SHP77 (cell line): ENCODE measurements around the gene ABLIM3.

Source experiments
- DNase-seq, 2 experiments: peaks; one replicate each; lab custom pipeline; 2025; lab: John Stamatoyannopoulos, UW

The ABLIM3 gene

DNA sequence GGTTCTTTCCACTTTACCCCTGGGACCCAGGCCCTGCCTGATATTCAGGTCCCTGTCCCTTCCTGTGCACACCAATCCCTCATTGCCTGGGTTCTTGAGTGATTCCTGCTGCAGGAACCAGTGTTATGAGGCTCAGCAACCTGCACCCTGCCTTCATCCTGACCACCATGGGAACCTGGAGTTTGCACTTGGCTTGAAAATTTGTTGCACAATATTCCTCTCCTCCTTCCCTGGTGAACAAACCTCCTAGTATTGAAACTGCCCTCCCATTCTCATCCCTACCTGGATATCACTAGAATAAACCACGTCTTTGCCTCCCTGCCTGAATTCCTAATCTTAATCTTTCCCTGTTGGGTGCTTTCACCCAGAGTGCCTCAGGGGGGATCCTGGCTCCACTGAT lies 78.3 kb downstream of the ABLIM3 start:
- no peak for DNase-seq

DNA sequence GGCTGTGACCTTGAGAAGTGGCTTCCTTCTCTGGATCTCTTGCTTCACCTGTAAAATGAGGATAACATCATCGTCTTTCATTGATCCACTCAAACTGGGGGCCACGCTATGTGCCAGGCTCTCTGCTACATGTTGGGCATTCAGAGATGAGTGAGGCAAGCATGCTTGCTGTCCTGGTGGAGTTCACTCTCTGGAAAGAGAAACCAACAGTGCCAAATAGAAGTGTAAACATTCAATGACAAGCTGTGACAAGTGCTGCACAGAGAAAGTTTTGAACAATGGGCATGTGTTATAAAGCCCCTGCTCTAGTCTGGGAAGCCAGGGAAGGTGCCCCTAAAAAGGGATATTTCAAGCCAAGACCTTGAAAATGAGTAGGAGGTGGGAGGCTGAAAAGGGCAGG lies 79.5 kb downstream of the ABLIM3 start:
- no peak for DNase-seq

DNA sequence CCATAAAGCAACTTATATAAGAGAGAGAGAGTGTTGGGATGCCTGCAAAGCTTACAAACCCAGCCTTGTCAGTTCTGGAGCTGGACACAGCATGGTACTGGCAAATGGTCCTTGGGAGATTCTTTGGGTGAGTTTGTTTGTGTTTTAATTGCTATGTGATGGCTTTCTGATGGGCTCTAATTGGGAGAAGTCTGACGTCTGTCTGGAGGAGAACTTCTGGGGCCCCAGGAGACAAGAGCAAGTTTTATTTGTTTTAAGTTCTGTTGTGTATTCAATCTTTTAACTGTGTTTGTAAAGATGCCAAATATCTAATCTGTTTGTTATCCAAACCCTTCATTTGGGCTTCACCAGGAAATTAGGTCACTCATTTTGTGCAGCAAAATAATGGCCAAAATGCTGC lies 80.0 kb downstream of the ABLIM3 start:
- DNase-seq: no peak

DNA sequence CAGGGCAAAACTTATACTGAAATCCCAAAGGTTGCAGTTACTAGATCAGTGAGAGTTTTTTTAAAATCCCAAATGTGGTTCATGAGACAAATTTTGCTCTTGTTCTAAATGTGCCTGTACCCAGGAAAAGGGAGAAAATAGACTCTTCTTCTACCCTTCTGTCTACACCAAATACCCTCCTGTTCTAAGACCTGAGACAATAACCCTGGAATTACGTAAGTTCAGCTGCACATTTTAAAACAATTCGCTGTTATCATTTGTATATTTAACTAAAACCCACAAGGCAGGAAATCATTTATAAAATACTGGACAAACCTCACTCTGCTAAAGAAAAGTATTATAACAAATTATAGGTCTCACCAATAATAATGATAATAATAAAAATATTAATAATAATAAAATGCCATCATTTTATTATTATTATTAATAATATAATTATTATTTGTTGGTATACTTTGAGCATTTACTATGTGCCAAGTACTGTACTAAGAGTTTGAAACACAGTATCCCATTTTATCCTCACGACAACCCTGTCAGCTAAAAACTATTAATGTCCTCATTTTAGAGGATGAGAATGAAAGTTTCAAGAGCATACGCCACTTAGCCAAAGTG lies 80.5 kb downstream of the ABLIM3 start:
- no peak for DNase-seq

DNA sequence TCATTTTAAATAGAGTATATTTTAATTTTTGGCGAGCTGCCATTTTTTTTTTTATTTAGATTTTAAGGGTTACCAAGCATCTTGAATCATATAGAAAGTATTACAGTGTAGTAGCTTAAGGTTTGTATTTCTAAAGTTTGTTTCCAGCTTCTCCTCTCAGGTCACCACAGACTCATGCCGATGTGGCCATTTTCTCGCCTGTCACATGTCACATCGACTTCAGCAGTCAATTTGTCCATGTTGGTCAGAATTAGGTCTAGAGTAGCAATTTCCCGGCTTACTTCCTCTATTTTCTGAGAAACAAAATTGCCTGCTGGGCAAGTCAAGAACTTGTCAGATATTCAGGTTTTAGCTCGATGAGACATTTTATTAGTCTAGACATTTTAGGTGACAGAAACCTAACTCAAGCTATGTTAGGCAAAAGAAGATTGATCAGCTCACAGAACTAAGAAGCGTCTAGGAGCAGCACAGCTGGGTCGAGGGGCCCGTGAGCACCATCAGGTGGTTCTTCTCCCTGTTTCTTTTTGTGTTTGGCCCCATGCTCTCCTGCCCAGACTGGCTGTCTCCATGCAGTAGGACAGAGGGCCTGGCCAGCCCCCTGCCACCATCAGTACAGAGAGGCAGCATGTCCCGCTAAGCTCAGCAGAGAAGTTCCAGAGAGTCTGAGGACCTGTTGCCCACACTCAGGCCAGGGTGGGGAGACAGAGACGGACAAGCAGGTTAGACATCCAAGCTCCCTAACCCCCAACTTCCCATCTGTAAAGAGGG lies 82.0 kb downstream of the ABLIM3 start:
- no peak for DNase-seq

DNA sequence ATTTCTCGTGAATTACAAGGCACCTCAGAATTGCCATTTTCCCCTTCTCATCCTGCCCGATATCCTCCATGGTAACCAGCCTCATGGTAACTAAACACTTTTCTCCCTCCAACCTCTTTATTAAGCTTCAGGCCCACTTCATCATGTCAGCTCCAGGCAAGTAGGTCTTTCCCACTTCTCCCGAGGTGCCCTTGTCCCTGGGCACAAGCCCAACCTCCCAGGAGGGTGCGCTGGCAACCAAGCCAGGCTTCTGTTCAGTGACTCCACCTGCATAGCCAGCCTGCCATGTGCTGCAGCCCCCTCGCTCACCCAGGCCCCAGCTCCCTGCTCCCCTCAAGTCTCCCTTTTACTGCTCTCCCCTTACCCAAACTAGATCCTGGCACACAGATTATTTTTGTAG lies 83.0 kb downstream of the ABLIM3 start:
- DNase-seq: no peak

DNA sequence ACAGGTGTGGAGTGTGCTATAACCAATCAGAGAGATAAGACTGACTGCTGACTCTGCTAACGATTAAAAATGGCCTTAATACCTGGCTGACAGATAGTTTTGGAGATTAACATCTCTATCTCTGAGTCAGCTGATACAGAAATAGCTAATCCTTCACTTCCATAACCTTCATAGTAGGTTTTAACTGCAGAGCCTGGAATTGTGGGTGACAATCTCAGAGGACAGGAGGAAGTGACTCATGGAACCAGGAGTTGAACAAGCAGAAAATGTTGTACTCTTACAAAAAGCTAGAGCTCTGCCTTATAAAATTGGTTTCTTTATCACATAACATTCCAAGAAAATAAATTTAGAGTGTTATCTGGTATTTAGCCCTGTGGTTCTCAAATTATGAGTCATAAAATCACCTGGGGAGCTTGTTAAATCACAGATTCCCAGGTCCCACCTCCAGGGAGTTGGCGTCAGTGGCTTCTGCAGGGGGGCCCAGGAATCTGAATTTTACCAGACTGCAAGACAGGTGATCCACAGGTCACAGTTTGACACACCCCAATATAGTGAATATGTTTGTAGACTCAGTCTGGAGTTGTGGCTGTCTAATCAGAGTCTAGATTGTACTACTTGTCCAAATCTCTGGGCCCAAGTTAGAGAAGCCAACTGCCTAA lies 86.0 kb downstream of the ABLIM3 start:
- no peak for DNase-seq

DNA sequence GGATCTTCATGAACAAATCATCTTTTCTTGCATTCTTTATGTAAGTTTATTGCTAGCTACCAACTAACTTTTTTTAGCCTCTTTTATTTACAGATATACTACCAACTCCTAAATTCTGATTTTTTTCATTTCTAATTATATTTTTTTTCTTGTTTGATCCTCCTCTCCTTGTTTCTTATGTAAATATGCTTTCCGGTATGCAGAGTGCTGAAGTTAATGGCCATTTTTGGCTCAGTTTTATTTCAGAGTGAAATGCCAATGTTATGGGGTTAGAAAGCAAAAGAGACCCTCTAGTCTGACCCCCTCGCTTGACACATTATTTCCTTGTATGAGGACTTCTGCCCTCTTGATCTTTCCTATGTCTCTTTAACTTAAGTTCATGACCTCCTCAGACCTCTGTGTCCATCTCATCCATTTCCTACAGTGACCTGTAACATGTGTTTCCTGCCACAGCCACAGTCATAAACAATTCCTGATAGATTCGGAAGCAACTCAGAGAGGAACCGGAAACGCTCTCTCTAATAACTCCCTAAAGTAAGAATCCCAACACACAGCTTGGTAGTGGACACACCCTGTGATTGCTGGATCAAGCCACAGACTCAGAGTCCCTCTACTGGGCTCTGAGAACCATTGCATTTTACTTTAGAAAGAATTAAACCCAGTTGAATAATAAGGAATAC lies 87.5 kb downstream of the ABLIM3 start:
- peak; percentile 32 to 35 for DNase-seq

DNA sequence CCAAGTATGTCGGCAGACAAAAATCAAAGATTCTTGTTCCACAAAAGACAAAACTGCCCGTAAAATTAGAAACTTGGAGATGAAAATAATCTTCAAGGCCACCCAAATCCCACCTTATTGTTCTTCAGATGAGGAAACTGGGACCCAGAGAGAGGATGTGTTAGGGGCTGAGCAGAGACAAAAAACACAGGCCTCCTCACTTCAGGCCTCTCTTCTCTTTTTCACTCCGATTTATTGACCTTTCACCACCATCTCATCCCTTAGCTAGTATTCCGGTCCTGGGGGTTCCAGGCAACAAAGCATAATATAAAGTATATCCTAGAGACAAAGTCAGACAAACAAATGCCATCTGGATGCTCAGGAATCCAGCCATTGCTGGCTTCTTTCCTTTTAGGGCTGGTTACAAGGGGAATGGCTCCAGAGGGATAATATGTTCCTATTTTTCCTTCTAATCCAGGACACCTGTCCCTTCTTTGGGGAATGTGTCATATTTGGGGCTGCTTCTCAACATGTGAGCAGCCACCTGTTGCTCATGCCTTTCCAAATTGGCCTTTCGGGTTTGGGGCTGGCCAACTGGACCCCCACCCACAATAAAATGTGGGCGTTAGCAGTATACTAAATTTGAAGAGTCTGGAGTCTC lies 88.1 kb downstream of the ABLIM3 start:
- DNase-seq: no peak

DNA sequence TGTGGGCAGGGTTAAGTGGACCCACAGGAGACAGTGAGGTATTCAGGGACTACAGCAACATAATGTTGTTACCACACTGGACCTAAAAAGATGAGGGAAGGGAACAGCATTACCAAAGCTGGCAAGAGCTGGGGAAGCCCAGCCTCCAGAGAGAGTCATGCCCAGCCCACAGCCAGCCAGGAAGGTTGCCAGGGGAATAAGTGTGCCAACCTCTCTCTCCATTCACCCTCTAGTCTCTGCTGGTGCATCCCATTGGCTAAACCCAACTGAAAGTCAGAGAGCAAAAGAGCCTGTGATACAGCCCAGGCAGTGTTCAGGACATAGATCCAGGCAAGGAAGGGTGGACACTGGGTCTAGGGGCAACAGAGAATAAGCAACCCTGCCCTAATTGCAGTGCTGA lies 94.5 kb downstream of the ABLIM3 start:
- no peak for DNase-seq

DNA sequence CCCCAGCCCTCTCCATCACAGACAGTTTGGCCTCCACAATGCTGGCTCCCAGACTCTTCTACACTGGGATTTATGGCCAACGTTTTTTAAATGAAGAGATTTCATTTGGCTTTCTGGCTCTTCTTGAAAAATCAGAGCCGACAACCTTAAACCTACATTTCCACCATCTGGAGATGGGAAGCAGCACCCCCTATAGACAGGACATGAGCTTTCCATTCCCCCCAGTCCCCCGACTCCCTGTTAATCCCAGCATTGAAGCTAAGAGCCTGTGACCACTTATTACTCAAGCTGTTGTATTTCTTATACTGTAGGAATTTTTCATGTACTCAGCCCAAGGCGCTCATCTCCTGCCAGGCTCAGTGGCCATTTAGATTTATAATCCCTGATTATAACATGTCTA lies 96.4 kb downstream of the ABLIM3 start:
- no peak for DNase-seq

DNA sequence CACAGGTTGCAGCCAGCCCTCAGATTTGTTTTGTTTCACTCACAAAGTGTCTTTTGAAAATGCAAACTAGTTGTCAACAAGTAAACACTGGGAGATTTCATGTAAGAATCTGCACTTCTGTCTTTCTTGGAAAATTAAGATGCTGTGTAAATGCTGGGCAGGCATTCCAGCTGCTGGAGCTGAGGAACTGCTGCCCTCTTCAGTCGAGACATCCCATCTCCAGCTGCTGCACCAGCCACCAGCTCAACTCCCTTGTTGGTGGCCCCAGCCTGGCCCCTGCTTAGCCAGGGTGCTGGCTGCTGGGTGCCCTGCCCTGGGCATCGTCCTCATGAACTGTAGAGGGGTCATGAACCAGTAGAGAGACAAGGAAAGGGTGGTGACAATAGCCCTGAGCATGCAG lies 97.2 kb downstream of the ABLIM3 start:
- DNase-seq: no peak

DNA sequence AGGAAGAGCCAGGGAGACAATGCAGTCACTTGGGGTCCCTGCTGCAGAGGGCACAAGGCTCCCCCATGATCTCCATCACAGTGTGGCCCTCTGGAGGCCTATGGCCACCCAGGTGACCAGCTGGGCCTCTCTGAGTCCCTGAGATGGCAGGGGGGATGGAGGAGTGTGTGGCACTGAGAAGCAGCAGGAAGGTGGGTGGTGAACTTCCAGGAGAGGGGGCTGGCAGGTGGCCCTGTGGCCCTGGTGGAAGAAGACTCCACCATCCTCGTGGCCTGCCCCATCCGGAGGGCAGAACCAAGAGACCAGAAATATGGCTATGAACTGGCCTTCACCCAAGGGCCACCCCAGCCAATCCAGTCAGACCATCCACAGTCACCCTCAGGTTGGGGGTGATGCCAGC lies 98.6 kb downstream of the ABLIM3 start:
- no peak for DNase-seq

DNA sequence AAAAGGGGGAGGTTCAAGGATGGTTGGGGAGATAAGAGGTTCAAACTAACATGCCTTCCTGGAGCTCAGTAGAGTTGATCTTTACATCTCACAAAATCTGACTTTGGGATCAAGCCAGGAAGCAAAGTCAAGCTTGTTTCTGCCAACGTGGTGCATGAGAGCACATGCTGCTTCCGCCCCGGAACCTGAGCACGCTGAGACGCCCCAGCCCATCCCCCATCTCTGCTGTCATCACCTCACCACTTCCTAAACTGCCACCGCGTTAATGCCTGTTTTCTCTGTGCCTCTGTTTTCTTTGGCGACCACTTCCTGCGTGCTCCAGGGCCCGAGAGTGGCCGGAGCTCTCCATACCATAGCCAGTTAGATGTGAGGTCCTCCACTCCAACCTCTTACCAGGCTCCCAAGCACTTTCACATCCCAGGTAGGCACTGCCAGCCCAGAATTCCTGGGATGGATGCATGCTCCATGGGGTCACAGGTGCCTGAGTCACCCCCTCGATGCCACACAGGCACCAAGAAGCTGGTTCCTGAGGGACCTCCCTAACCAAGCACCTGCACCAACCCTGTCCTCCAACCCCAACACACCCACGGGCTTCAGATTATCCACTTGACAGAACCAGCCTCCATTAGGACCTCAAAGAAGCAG lies 99.2 kb downstream of the ABLIM3 start:
- no peak for DNase-seq

DNA sequence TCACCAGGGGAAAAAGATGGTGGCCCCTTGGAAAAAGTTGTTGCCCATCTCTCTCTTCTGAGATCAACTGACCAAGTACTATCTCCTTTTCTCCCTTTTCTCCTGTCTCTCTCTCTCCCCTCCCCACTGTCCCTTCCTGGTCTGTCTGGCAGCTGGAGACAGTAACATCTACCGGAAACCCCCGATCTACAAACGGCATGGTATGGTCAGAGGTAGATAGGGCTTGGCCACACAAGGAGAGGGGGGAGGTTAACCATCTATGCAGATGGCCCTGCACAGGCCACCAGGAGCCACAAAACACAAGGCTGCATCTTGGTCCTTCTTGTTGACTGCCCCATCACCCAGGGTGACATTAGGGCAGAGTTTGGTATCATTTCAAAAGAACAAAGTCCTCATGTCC lies 101.0 kb downstream of the ABLIM3 start:
- DNase-seq: no peak

DNA sequence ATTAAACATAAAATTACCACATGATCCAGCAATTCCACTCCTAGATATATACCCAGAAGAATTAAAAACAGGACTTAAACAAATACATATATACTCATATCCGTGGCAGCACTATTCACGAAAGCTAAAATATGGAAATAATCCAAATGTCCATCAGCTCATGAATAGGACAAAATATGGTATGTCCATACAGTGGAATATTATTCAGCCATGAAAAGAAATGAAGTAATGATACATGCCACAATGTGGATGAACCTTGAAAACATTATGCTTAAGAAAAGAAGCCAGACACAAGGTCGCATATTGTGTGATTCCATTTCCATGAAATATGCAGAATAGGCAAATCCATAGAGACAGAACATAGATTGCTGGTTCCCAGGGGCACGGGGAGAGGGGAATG lies 105.6 kb downstream of the ABLIM3 start:
- DNase-seq: no peak

DNA sequence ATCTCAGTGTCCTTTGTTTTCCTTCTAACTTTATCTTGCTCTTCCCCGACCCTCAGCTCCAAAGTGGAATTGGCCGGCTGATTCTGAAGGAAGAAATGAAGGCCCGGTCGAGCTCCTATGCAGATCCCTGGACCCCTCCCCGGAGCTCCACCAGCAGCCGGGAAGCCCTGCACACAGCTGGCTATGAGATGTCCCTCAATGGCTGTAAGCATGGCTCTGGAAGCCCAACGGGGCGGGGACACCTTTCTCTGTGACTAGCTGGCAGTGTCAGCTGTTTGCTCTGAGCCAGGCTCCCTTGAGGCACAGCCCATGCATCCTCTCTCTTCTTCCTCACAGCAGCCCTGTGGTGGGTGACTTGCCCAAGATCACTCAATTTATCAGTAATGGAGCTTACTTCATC lies 106.4 kb downstream of the ABLIM3 start:
- no peak for DNase-seq

DNA sequence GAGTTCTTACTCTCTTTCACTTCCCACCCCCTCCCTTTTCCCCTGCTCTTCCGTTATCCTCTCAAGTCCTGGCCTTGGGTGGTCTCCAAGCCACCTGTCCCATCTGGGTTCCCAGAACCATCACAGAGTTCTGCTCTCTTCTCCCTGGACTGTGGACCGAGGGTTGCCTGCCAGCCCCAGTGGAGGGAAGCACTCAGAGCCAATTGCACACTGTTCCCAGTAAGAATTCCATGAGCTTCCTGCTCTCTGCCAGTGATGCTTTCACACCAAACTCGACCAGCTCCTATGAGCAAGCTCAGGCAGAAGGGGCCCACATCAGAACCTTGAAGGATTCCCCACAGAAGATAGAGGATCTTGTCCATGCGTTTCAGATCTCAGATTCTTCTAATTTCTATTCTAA lies 110.3 kb downstream of the ABLIM3 start:
- DNase-seq: no peak

DNA sequence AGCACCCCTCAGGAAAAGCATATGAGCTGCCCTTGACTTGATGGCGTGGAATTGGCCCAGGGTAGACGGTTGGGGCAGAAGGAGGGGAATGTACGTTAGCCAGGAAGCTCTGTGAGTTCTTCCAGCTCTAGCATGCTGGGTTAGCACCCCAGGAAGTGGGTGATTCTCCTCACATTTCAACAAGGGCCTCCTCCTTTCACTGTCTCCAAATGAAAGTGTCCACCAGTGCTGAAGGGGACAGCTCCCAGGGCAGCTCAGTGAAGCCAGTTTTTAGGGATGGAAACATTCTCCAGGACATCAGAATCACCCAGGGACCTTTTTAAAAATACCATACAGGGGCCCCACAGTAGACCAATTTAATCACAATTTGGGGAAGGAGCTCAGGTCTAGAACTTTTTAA lies 113.2 kb downstream of the ABLIM3 start:
- no peak for DNase-seq

DNA sequence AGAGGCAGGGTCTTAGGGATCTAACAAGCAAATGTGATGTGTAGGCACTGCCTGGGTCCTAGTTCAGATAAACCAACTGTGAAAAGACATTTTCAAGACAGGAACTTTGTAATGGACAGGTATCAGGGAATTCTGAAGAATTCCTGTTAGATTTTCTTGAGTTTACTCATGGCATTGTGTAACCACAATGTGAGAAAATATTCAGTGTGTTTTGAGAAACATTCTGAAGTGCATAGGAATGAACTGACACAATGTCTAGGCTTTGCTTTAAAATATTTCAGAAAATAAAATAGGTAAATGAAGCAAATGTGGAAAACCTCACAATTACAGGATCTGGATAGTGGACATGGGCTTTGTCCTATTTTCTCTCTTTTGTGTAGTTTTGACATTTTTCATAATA lies 115.2 kb downstream of the ABLIM3 start:
- DNase-seq: no peak

DNA sequence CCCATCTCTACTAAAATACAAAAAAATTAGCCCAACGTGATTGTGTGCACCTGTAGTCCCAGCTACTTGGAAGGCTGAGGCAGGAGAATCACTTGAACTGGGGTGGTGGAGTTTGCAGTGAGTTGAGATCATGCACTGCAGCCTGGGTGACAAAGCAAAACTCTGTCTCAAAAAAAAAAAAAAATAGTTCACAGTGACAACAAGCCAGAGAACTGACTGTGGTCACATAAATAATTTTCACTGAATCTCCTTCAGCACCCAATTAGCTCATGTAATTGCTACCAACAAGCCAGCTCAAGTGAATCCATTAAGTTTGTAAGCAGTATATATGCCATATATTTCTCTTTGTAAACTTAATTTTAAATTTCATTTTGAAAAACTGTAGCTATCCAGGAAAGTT lies 115.8 kb downstream of the ABLIM3 start:
- DNase-seq: no peak
